ENCODE measurements around the gene ALOX5.

- TF ChIP-seq SIN3A (IDR thresholded peaks at IDR 0.05; ENCODE audit: borderline replicate concordance, insufficient read depth, low read length) = no peak
- TF ChIP-seq REST (IDR thresholded peaks at IDR 0.05; ENCODE audit: insufficient read depth in 1 of 2, low read depth in 2 of 2, low read length in 2 of 2) = no peak
- TF ChIP-seq TAF1 (IDR thresholded peaks at IDR 0.05; ENCODE audit: borderline replicate concordance, insufficient read depth, low read length) = no peak
Measured at GRCh38 chr10:45447416-45447815, 73.4 kb downstream of the ALOX5 start.
